ENCODE results near the gene ASCL2. TPM values are rescaled to one million over a fixed set of nuclear protein-coding genes. Genes with fewer than 3 reads are reported as not detected.

ASCL2 gene
- total RNA-seq, 1 donor from 2014 or later: 0.64 TPM

GRCh38 chr11:2275334-2276279 lies 5.2 kb upstream of the ASCL2 start:
- DNase-seq (ENCODE audit: low spot score): no peak

- DNase-seq (ENCODE audit: low spot score): peak; percentile 75
These were observed 3.4 kb upstream of the ASCL2 start for GRCh38 chr11:2273771-2274170.

- DNase-seq (ENCODE audit: low spot score): no peak
These were observed 2.9 kb upstream of the ASCL2 start for GRCh38 chr11:2273311-2273710.

GRCh38 chr11:2272946-2273280 lies 2.5 kb upstream of the ASCL2 start:
- DNase-seq (ENCODE audit: low spot score): no peak

- peak; percentile 83 for DNase-seq (ENCODE audit: low spot score)
These were observed 2.0 kb upstream of the ASCL2 start for GRCh38 chr11:2272228-2272945.

- peak; percentile 73 for DNase-seq (ENCODE audit: low spot score)
These were observed 1.2 kb upstream of the ASCL2 start for GRCh38 chr11:2271327-2272227.

- DNase-seq (ENCODE audit: low spot score): no peak
These were observed 614 bp upstream of the ASCL2 start for GRCh38 chr11:2271077-2271326.

- peak; percentile 89 for DNase-seq (ENCODE audit: low spot score)
These were observed 627 bp downstream of the ASCL2 start for GRCh38 chr11:2269601-2270321.

- peak; percentile 90 for DNase-seq (ENCODE audit: low spot score)
These were observed 1.4 kb downstream of the ASCL2 start for GRCh38 chr11:2268729-2269600.

GRCh38 chr11:2267851-2268728 lies 2.3 kb downstream of the ASCL2 start:
- DNase-seq (ENCODE audit: low spot score): peak; percentile 84

GRCh38 chr11:2267306-2267850 lies 3.0 kb downstream of the ASCL2 start:
- DNase-seq (ENCODE audit: low spot score): peak; percentile 67

GRCh38 chr11:2266586-2267305 lies 3.6 kb downstream of the ASCL2 start:
- DNase-seq (ENCODE audit: low spot score): peak; percentile 88

- DNase-seq (ENCODE audit: low spot score): peak; percentile 82
These were observed 4.4 kb downstream of the ASCL2 start for GRCh38 chr11:2265854-2266585.

GRCh38 chr11:2265396-2265795 lies 5.0 kb downstream of the ASCL2 start:
- peak; percentile 84 for DNase-seq (ENCODE audit: low spot score)

GRCh38 chr11:2264366-2265053 lies 5.9 kb downstream of the ASCL2 start:
- peak; percentile 39 for DNase-seq (ENCODE audit: low spot score)

GRCh38 chr11:2263724-2264360 lies 6.5 kb downstream of the ASCL2 start:
- DNase-seq (ENCODE audit: low spot score): no peak

Data from mesenteric fat pad (tissue), 1 donor.